Brain microvascular endothelial cell (primary cell): Measurements from ENCODE around the gene FCHSD2.

Experiments
- DNase-seq: peaks from one replicate; pipeline ENCODE4 v3.0.0-alpha.2; 2020
- H3K27ac ChIP-seq: fragments of 250-450 bp; sonication (Bioruptor Pico); 2 replicates; pipeline ENCODE4 v1.5.1; 2020; ENCODE audit warnings: mild to moderate bottlenecking, moderate library complexity
- H3K27me3 ChIP-seq: fragments of 250-450 bp; sonication (Bioruptor Pico); replicated peaks from 2 replicates; pipeline ENCODE4 v1.5.1; 2020; ENCODE audit warnings: mild to moderate bottlenecking
- H3K36me3 ChIP-seq: fragments of 250-450 bp; sonication (Bioruptor Pico); replicated peaks from 2 replicates; pipeline ENCODE4 v1.5.1; 2020; ENCODE audit warnings: mild to moderate bottlenecking
- H3K4me3 ChIP-seq: 2 replicates; pipeline ENCODE4 v1.5.1; 2011; ENCODE audit warnings: low read depth, mild to moderate bottlenecking, control low read depth, low read length, moderate library complexity
- CTCF ChIP-seq: IDR thresholded peaks from 2 replicates; pipeline ENCODE4 v1.5.1; 2011; ENCODE audit warnings: low read depth, mild to moderate bottlenecking, moderate library complexity, low read length, control low read depth, inconsistent platforms; ENCODE audit errors: missing control alignments
- in situ Hi-C: cut with HindIII; loops from 2 replicates; pipeline ENCODE4 v1.10.0; 2017; ENCODE audit warnings: low sequenced_read_pairs, low pct_ligation_motif_present

FCHSD2 gene

GRCh38 chr11:72840780-72841179, 301.3 kb downstream of the FCHSD2 start:
- no peak for TF ChIP-seq CTCF
- Histone ChIP-seq H3K4me3 (no peak overlapping the region), H3K27me3 (no peaks in the 10 kb centered on the region), H3K27ac (peak overlapping the region; percentile 6), H3K36me3 (peaks cover 2% of the 10 kb centered on the region)
- in situ Hi-C loops = loop anchor here (25.0 kb wide), 1 partner anchor 347 kb away; no protein-coding TSS in a partner anchor
- peak; percentile 79 for DNase-seq

GRCh38 chr11:72838691-72839305, 303.3 kb downstream of the FCHSD2 start:
- Histone ChIP-seq H3K27me3 (no peaks in the 10 kb centered on the region), H3K4me3 (no peak overlapping the region), H3K27ac (no peak overlapping the region), H3K36me3 (peaks cover 2% of the 10 kb centered on the region)
- no peak for TF ChIP-seq CTCF
- no peak for DNase-seq
- in situ Hi-C loops = loop anchor here (25.0 kb wide), 1 partner anchor 349 kb away; no protein-coding TSS in a partner anchor

GRCh38 chr11:72836111-72836510, 306.0 kb downstream of the FCHSD2 start:
- Histone ChIP-seq H3K27ac (no peak overlapping the region), H3K4me3 (no peak overlapping the region), H3K36me3 (no peaks in the 10 kb centered on the region), H3K27me3 (no peaks in the 10 kb centered on the region)
- no peak for TF ChIP-seq CTCF
- DNase-seq = no peak
- in situ Hi-C loops = loop anchor here (25.0 kb wide), 1 partner anchor 351 kb away; no protein-coding TSS in a partner anchor

GRCh38 chr11:72834905-72835304, 307.2 kb downstream of the FCHSD2 start:
- no peak for TF ChIP-seq CTCF
- in situ Hi-C loops = loop anchor here (25.0 kb wide), 1 partner anchor 352 kb away; no protein-coding TSS in a partner anchor
- no peak overlapping the region for H3K27ac ChIP-seq
- H3K36me3 ChIP-seq = no peaks in the 10 kb centered on the region
- DNase-seq = no peak
- no peak overlapping the region for H3K4me3 ChIP-seq
- no peaks in the 10 kb centered on the region for H3K27me3 ChIP-seq

- TF ChIP-seq CTCF = no peak
- DNase-seq = no peak
- no peaks in the 10 kb centered on the region for H3K36me3 ChIP-seq
Observed at GRCh38 chr11:72833811-72834493, 308.2 kb downstream of the FCHSD2 start.

More at GRCh38 chr11:72833811-72834493, 308.2 kb downstream of the FCHSD2 start:
- in situ Hi-C loops = loop anchor here (25.0 kb wide), 1 partner anchor 353 kb away; no protein-coding TSS in a partner anchor
- Histone ChIP-seq H3K27ac (no peak overlapping the region), H3K27me3 (no peaks in the 10 kb centered on the region), H3K4me3 (no peak overlapping the region)
